ENCODE measurements around the gene GLTP.

The GLTP gene

GRCh38 chr12:109811624-109811995, 68.7 kb downstream of the GLTP start:
- in situ Hi-C loops (cut with MboI; ENCODE audit: low sequenced_read_pairs): no loop called here
- Histone ChIP-seq H3K4me3 (no peak overlapping the region), H3K36me3 (replicated peaks) (peaks cover 7% of the 10 kb centered on the region; the same call in 1 of the 2 replicates), H3K4me1 (no peaks in the 10 kb centered on the region; the same call in 1 of the 2 replicates), H3K9me3 (0 out of 2 replicates have a peak, but pooled peaks cover 4% of the 10 kb centered on the region), H3K27me3 (ENCODE audit: low read depth) (no peaks in the 10 kb centered on the region)
- DNase-seq (ENCODE audit: low spot score in 2 of 2): no peak

DNA sequence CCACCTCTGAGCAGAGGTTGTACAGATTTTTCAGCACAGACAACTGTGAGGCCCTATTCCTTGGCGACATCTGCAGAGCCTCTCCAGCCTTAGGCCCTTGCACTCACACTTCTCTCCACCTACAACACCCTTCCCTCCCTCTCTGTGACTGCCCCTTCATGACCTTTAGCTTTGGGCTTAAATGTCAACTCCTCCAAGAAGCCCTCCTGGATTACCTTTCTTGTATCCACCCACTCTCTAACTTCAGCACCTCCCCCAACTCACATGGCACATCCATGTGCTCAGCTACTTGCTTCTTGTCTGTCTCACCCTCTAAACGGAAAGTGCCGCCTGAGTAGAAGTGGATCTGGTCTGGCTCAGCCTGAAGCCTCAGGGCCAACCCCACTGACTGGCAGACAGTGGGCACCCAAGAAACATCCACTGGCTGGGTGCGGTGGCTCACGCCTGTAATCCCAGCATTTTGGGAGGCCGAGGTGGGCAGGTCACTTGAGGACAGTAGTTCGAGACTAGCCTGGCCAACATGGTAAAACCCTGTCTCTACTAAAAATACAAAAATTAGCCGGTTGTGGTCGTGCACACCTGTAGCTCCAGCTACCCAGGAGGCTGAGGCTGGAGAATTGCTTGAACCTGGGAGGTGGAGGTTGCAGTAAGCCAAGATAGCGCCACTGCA, 69.3 kb downstream of the GLTP start:
- no peak overlapping the region for H3K4me3 ChIP-seq
- no peaks in the 10 kb centered on the region for H3K27me3 ChIP-seq (ENCODE audit: low read depth)
- in situ Hi-C loops (cut with MboI; ENCODE audit: low sequenced_read_pairs): no loop called here
- DNase-seq (ENCODE audit: low spot score in 2 of 2): no peak
- H3K36me3 ChIP-seq (replicated peaks): peaks cover 7% of the 10 kb centered on the region; the same call in 1 of the 2 replicates
- H3K9me3 ChIP-seq: 0 out of 2 replicates have a peak, but pooled peaks cover 4% of the 10 kb centered on the region
- H3K4me1 ChIP-seq: no peaks in the 10 kb centered on the region; the same call in 1 of the 2 replicates

DNA sequence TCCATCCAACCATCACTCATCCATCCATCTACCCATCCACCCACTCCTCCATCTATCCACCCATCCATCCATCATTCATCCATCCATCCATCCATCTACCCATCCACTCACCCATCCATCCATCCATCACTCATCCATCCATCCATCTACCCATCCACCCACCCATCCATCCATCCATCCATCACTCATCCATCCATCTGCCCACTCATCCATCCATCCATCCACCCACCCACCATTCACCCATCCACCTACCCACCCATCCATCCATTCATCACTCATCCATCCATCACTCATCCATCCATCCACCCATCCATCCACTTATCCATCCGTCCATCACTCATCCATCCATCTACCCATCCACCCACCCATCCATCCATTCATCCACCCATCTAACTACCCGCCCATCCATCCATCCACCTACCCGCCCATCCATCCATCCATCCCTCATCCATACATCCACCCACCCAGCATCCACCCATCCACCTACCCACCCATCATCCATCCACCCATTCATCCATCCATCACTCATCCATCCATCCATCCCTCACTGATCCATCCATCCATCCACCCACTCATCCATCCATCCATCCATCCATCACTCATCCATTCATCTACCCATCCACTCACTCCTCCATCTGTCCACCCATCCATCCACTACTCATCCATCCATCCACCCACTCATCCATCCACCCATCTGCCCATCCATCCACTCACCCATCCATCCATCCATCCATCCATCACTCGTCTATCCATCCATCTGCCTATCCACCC, 71.3 kb downstream of the GLTP start:
- H3K4me3 ChIP-seq: no peak overlapping the region
- H3K36me3 ChIP-seq (replicated peaks): peaks cover 7% of the 10 kb centered on the region; the same call in 1 of the 2 replicates
- no peaks in the 10 kb centered on the region; the same call in 1 of the 2 replicates for H3K4me1 ChIP-seq
- in situ Hi-C loops (cut with MboI; ENCODE audit: low sequenced_read_pairs): no loop called here
- DNase-seq (ENCODE audit: low spot score in 2 of 2): no peak
- no peaks in the 10 kb centered on the region for H3K27me3 ChIP-seq (ENCODE audit: low read depth)
- H3K9me3 ChIP-seq: 0 out of 2 replicates have a peak, but pooled peaks cover 4% of the 10 kb centered on the region

- no peaks in the 10 kb centered on the region for H3K36me3 ChIP-seq (replicated peaks)
- no peaks in the 10 kb centered on the region for H3K9me3 ChIP-seq
- in situ Hi-C loops (cut with MboI; ENCODE audit: low sequenced_read_pairs): no loop called here
- no peaks in the 10 kb centered on the region for H3K27me3 ChIP-seq (ENCODE audit: low read depth)
- H3K4me1 ChIP-seq: no peaks in the 10 kb centered on the region
- DNase-seq (ENCODE audit: low spot score in 2 of 2): no peak
- H3K4me3 ChIP-seq: no peak overlapping the region
Measured at GRCh38 chr12:109807954-109808643, 72.2 kb downstream of the GLTP start.

DNA sequence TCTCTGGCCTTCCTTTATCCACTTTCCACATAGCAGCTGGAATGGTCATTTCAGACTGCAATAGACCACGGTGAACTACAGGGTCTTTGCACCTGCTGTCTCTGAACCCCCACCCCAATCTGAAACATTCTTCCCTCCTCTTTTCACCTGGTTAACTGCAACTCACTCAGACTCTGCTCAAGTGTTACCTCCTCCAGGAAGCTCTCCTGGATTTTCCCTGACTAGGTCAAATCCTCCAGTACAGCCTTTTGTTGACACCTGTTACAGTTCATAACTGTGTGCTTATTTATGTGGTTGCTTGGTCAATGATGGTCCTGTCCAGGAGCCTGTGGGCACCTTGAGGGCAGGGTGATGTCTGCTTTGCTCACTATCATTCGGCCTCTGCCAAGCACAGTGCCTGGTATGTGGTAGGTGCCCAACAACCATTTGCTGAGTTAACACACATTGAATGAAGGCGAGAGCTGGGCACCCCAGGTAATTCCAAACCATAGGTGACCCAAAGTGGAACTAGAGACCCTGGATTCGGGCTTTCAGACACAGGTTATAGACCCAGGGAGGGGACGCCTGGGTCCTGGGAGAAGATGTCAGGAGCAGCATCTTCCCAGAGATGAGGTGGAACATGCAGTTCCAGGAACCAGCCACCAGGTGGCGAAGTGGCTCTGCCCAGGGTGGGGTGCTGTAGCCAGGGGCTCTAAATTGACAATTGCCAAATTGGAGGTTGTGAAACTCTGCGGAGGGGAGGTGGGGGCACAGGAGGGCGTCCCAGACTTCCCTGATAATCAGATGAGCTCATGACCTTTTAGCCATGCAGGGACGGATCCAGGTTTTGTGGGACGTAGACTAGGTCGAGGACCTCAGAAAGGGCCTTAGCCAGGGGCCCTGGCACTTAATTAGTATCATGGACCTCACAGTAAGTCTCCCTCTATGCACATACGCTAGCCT, 75.2 kb downstream of the GLTP start:
- H3K36me3 ChIP-seq (replicated peaks): no peaks in the 10 kb centered on the region
- no peaks in the 10 kb centered on the region for H3K27me3 ChIP-seq (ENCODE audit: low read depth)
- in situ Hi-C loops (cut with MboI; ENCODE audit: low sequenced_read_pairs): no loop called here
- H3K4me3 ChIP-seq: no peak overlapping the region
- H3K9me3 ChIP-seq: no peaks in the 10 kb centered on the region
- DNase-seq (ENCODE audit: low spot score in 2 of 2): peak; percentile 26 to 82
- no peaks in the 10 kb centered on the region for H3K4me1 ChIP-seq

- no peak for DNase-seq (ENCODE audit: low spot score in 2 of 2)
- no peaks in the 10 kb centered on the region for H3K4me1 ChIP-seq
- no peaks in the 10 kb centered on the region for H3K27me3 ChIP-seq (ENCODE audit: low read depth)
- in situ Hi-C loops (cut with MboI; ENCODE audit: low sequenced_read_pairs): no loop called here
- H3K4me3 ChIP-seq: no peak overlapping the region
- H3K36me3 ChIP-seq (replicated peaks): no peaks in the 10 kb centered on the region
- no peaks in the 10 kb centered on the region for H3K9me3 ChIP-seq
Measured at GRCh38 chr12:109803678-109804077, 76.7 kb downstream of the GLTP start.

- in situ Hi-C loops (cut with MboI; ENCODE audit: low sequenced_read_pairs): no loop called here
- no peaks in the 10 kb centered on the region for H3K36me3 ChIP-seq (replicated peaks)
- no peaks in the 10 kb centered on the region for H3K27me3 ChIP-seq (ENCODE audit: low read depth)
- H3K9me3 ChIP-seq: no peaks in the 10 kb centered on the region
- H3K4me1 ChIP-seq: no peaks in the 10 kb centered on the region
- DNase-seq (ENCODE audit: low spot score in 2 of 2): no peak
- H3K4me3 ChIP-seq: no peak overlapping the region
Measured at GRCh38 chr12:109802828-109803227, 77.5 kb downstream of the GLTP start.
